Left ventricle myocardium superior (tissue), 1 donor: ENCODE data around the gene AJM1. TPM values are rescaled to one million over a fixed set of nuclear protein-coding genes. Genes with fewer than 3 reads are reported as not detected.

ENCODE experiments used
- ATAC-seq: fragments of 200-7000 bp; cut with Tn5 transposase; one replicate; pipeline ENCODE4 v1.9.1; 2020; ENCODE audit warnings: mild to moderate bottlenecking, moderate library complexity
- DNase-seq: peaks from one replicate; pipeline ENCODE4 v3.0.0-alpha.2; 2020
- intact Hi-C: fragments of 100-400 bp; cut with micrococcal nuclease; formaldehyde crosslinking; loops from one replicate; pipeline ENCODE4 v1.11.0; 2022
- microRNA-seq: library from miRNA; unstranded; fragments of <30 nt; microRNA quantifications from one replicate; pipeline ENCODE4 v1.2.0, GENCODE V29; 2020; ENCODE audit warnings: borderline number of aligned reads
- total RNA-seq: library from RNA; stranded (reverse); fragmentation: NEBNext Ultra II Directional; extraction: Animal tissue kit (Norgen Biotek cat#: 25700); gene quantifications from one replicate; pipeline ENCODE4 v1.2.1, GENCODE V29; 2021
- donor health status: DM: no; HTN: yes; CAD: no; lungs with severe emphysema.

Gene AJM1
- total RNA-seq, 1 donor from 2014 or later = 9.1 TPM

DNA sequence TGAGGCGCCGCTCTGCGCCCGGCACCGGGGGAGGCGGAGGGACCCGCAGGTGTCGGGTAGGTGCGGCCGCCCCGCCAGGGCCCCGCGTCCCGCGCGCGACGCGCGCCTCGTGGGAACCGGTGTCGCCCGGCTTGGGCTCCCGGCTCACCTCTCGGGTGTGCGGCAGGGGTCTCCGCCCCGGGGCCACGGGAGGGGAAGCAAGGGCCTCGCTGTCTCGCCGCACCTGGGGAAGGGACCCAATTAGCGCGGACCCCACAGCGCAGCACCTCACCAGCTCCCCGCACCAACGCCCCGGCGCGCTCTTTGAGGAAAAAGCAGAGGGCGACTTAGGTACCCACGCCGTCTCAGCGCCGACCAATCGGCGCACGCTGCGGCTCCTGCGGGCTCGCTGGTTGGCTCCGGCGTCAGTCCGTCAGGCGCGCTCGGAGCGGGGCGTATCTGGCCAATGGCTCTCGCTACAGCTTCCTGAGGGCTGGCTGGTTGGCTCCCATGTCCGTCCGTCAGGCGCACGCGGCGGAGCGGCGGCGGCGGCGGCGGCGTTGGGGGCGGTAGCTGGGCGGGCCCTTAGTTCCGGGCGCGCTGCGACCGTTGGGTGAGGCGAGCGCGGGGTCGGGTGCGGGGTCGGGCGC, 43.8 kb downstream of the AJM1 start, which contains the start of gene TRAF2:
TSS of gene TRAF2 (plus strand) at position 567 of the 629 bp plus-strand sequence. CDS start 12,225 bp downstream, outside the sequence.
- ATAC-seq = peak; percentile 98
- intact Hi-C loops = no loop called here
- peak; percentile 99 for DNase-seq

DNA sequence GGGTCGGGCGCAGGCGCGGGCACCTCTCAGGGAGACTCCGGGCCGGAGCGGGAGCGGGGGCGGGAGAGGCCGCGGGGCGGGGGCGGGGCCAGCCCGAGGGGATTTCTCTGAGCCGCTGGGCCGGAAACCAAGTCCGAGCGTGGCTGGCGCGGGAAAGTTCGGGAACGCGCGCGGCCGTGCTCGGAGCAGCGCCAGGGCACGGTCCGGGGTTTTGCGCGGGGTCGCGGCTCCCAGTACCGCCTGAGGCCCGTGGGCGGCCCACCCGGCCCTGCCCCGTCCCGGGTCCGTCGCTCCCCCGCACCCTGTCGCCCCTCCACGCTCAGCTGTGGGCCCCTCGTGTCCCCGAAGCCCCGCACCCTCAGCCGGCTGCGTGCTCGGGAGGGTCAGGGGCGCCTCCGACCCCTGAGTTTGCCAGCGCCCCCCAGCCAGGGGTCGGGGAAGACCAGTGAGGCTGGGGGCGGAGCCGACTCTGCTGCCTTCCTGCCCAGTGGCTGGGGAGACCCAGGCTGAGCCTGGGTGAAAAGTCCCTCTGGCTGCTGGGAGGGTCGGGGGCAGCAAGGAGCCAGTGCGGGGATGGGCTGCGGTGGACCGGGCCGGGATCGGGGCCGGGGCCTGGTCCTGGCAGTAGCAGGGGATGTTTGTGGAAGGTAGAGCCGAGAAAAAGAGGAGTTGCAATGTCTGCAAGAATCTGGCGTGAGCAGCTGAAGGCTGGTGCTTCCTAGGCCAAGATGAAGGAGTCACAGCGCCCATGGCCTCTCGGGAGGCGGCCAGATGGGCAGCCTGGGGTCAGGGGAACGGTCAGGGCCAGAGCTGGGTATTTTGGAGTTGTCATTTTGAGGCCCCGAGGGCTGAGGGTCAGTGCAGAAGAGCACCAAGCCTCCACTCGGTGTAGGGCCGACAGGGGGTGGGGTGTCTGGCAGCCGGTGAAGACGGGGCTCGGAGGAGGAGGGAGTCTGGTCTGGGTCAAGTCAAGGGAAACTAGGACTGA, 44.6 kb downstream of the AJM1 start:
- intact Hi-C loops = no loop called here
- DNase-seq = peak; percentile 55
- peak; percentile 30 for ATAC-seq

DNA sequence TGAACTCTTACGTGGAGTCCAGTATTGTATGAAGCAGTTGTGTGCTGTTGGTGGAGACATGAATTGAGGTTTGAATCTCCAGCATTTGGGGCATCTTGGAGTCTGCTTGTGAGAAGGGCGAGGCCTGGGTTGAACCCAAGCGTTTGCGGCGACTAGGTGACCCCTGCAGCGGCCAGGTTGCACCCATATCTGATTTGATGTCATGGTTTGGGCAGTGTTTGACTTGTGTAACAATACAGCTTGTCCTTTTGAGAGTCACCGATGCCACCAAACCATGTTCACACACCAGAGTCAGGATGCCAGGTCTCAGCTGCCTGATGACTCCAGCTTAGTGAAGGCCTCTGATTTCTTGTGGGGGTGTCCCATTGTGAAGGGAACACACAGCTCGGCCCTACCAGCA, 46.2 kb downstream of the AJM1 start:
- intact Hi-C loops = no loop called here
- ATAC-seq = no peak
- no peak for DNase-seq

DNA sequence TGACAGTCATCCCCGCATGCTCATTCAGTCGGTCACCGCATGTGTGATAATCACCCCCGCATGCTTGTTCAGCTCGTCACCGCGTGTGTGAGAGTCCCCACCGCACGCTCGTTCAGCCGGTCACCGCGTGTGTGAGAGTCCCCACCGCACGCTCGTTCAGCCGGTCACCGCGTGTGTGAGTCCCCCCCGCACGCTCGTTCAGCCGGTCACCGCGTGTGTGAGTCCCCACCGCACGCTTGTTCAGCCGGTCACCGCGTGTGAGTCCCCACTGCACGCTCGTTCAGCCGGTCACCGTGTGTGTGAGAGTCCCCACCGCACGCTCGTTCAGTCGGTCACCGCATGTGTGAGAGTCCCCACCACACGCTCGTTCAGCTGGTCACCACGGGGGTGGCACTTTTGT, 47.6 kb downstream of the AJM1 start:
- no peak for DNase-seq
- no peak for ATAC-seq
- intact Hi-C loops = no loop called here

DNA sequence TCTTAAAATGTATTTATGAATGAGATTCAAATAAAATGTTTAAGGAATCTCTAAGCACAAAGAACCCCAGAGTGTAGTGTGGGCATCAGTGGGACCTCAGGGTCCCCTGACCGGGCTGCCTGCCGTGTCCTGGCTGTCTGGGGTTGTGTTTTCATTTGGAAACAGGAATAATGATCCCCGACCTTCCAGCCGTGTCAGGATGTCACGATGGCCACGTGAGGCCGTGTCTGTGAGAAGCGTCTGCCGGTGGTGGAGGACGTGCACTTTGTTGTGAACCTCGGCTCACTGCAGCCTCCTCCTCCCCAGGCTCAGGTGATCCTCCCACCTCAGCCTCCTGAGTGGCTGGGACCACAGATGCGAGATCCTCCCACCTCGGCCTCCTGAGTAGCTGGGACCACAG, 48.4 kb downstream of the AJM1 start:
- ATAC-seq (no peak), DNase-seq (no peak)
- intact Hi-C loops = no loop called here

Small RNAs within 50 kb of the gene (microRNA-seq; reads per million reads assigned to microRNA genes)
- gene MIR4292 (not detected), gene MIR4479 (not detected)

Other genes starting within 250 kb of the AJM1 start
- 63.8 TPM for gene EGFL7, start 179.6 kb upstream of the AJM1 start, total RNA-seq
- 53.8 TPM for gene AGPAT2, start 155.0 kb upstream of the AJM1 start, total RNA-seq
- 22.3 TPM for gene DIPK1B, start 129.9 kb upstream of the AJM1 start, total RNA-seq
- gene LCN10, start 99.5 kb upstream of the AJM1 start, total RNA-seq = 10.6 TPM
- 17.4 TPM for gene LCN6, start 94.0 kb upstream of the AJM1 start, total RNA-seq
- gene LCN8, start 84.2 kb upstream of the AJM1 start, total RNA-seq = not detected
- gene LCN15, start 78.0 kb upstream of the AJM1 start, total RNA-seq = 0.59 TPM
- gene TMEM141, start 51.1 kb upstream of the AJM1 start, total RNA-seq = 74.2 TPM
- 2.2 TPM for gene CCDC183, start 46.1 kb upstream of the AJM1 start, total RNA-seq
- 73.0 TPM for gene RABL6, start 34.5 kb upstream of the AJM1 start, total RNA-seq
- 357 TPM for gene PHPT1, start 6.9 kb downstream of the AJM1 start, total RNA-seq
- gene MAMDC4, start 9.9 kb downstream of the AJM1 start, total RNA-seq = 12.9 TPM
- 354 TPM for gene EDF1, start 23.8 kb downstream of the AJM1 start, total RNA-seq
- gene TRAF2, start 44.0 kb downstream of the AJM1 start, total RNA-seq = 11.4 TPM
- 162 TPM for gene FBXW5, start 102.3 kb downstream of the AJM1 start, total RNA-seq
- 2.2 TPM for gene C8G, start 102.8 kb downstream of the AJM1 start, total RNA-seq
- 3.6 TPM for gene LCN12, start 109.8 kb downstream of the AJM1 start, total RNA-seq
- gene PTGDS, start 135.0 kb downstream of the AJM1 start, total RNA-seq = 5,424 TPM
- gene LCNL1, start 140.5 kb downstream of the AJM1 start, total RNA-seq = 18.3 TPM
- gene PAXX, start 149.9 kb downstream of the AJM1 start, total RNA-seq = 23.9 TPM
- gene CLIC3, start 154.1 kb downstream of the AJM1 start, total RNA-seq = 1.7 TPM
- gene ABCA2, start 185.8 kb downstream of the AJM1 start, total RNA-seq = 33.8 TPM
- gene FUT7, start 189.6 kb downstream of the AJM1 start, total RNA-seq = 0.17 TPM
- 59.0 TPM for gene NPDC1, start 203.7 kb downstream of the AJM1 start, total RNA-seq
- gene ENTPD2, start 211.6 kb downstream of the AJM1 start, total RNA-seq = 2.1 TPM
- 0.12 TPM for gene SAPCD2, start 228.1 kb downstream of the AJM1 start, total RNA-seq
- 12.6 TPM for gene UAP1L1, start 235.0 kb downstream of the AJM1 start, total RNA-seq
- 21.4 TPM for gene MAN1B1, start 244.5 kb downstream of the AJM1 start, total RNA-seq